ENCODE results near the gene MYG1. TPM values are rescaled to one million over a fixed set of nuclear protein-coding genes. Genes with fewer than 3 reads are reported as not detected.

The MYG1 gene
- polyA plus RNA-seq, 1 donor (not counting 4 experiments of a cell fraction or from before 2014, with no cell fraction given) = 27.2 TPM

GRCh38 chr12:53308276-53308675 lies 8.8 kb downstream of the MYG1 start:
- peaks cover 24 to 41% of the 10 kb centered on the region in 2 experiments for H3K36me3 ChIP-seq (ENCODE audit: control insufficient read depth in 2 of 2, extremely low read depth in 1 of 2, insufficient read depth in 2 of 2, low read length in 2 of 2)
- TF ChIP-seq EZH2 (IDR thresholded peaks at IDR 0.05; ENCODE audit: low read length) (no peak), CTCF (optimal IDR thresholded peaks at IDR 0.05 in 1 of 3, IDR thresholded peaks at IDR 0.05 in 1 of 3, conservative IDR thresholded peaks at IDR 0.05 in 1 of 3; ENCODE audit: extremely low read depth in 1 of 3, insufficient read depth in 2 of 3, low read length in 3 of 3) (no peak)

GRCh38 chr12:53313996-53314395 lies 14.5 kb downstream of the MYG1 start:
- dilution Hi-C loops (cut with MboI; ENCODE audit: extremely low pct_ligation_motif_present, low sequenced_read_pairs) = no loop called here
- H3K4me1 ChIP-seq (ENCODE audit: control insufficient read depth, extremely low read depth, insufficient read depth, low read length) = no peaks in the 10 kb centered on the region
- no peak overlapping the region for H3K27ac ChIP-seq (ENCODE audit: control insufficient read depth, insufficient read depth, low read length)
- peaks cover 17 to 19% of the 10 kb centered on the region in 2 experiments for H3K36me3 ChIP-seq (ENCODE audit: control insufficient read depth in 2 of 2, extremely low read depth in 1 of 2, insufficient read depth in 2 of 2, low read length in 2 of 2)
- H3K4me2 ChIP-seq (ENCODE audit: control insufficient read depth, extremely low read depth, insufficient read depth, low read depth, low read length) = no peak overlapping the region
- H3K9me1 ChIP-seq (ENCODE audit: control insufficient read depth, extremely low read depth, insufficient read depth, low read length) = no peaks in the 10 kb centered on the region
- no peak overlapping the region for H3K4me3 ChIP-seq (ENCODE audit: control insufficient read depth in 2 of 3, extremely low read depth in 1 of 3, insufficient read depth in 2 of 3, low read depth in 1 of 3, low read length in 3 of 3)
- H3K79me2 ChIP-seq (ENCODE audit: control insufficient read depth, insufficient read depth, low read length) = no peaks in the 10 kb centered on the region
- no peak overlapping the region for H2AFZ ChIP-seq (ENCODE audit: control insufficient read depth, low read length)
- H3K27me3 ChIP-seq (ENCODE audit: control insufficient read depth, extremely low read depth, insufficient read depth, low read length) = no peaks in the 10 kb centered on the region
- no peak for DNase-seq (ENCODE audit: low read depth, low spot score)
- no peak for FAIRE-seq
- H3K9me3 ChIP-seq (ENCODE audit: control insufficient read depth, low read depth, low read length) = no peaks in the 10 kb centered on the region
- no peaks in the 10 kb centered on the region for H4K20me1 ChIP-seq (ENCODE audit: control insufficient read depth, extremely low read depth, insufficient read depth, low read length)
- TF ChIP-seq EZH2 (IDR thresholded peaks at IDR 0.05; ENCODE audit: low read length) = no peak
- TF ChIP-seq CTCF (optimal IDR thresholded peaks at IDR 0.05 in 1 of 3, IDR thresholded peaks at IDR 0.05 in 1 of 3, conservative IDR thresholded peaks at IDR 0.05 in 1 of 3; ENCODE audit: extremely low read depth in 1 of 3, insufficient read depth in 2 of 3, low read length in 3 of 3) = no peak
- no peak overlapping the region for H3K9ac ChIP-seq (ENCODE audit: control insufficient read depth, extremely low read depth, insufficient read depth, low read length)

More at GRCh38 chr12:53308276-53308675, 8.8 kb downstream of the MYG1 start:
- FAIRE-seq = no peak
- dilution Hi-C loops (cut with MboI; ENCODE audit: extremely low pct_ligation_motif_present, low sequenced_read_pairs) = no loop called here
- H3K9me1 ChIP-seq (ENCODE audit: control insufficient read depth, extremely low read depth, insufficient read depth, low read length) = no peaks in the 10 kb centered on the region
- H3K4me1 ChIP-seq (ENCODE audit: control insufficient read depth, extremely low read depth, insufficient read depth, low read length) = no peaks in the 10 kb centered on the region
- no peak overlapping the region for H3K27ac ChIP-seq (ENCODE audit: control insufficient read depth, insufficient read depth, low read length)
- no peak overlapping the region for H2AFZ ChIP-seq (ENCODE audit: control insufficient read depth, low read length)
- no peak overlapping the region for H3K4me2 ChIP-seq (ENCODE audit: control insufficient read depth, extremely low read depth, insufficient read depth, low read depth, low read length)
- H3K9ac ChIP-seq (ENCODE audit: control insufficient read depth, extremely low read depth, insufficient read depth, low read length) = no peak overlapping the region
- no peaks in the 10 kb centered on the region for H3K9me3 ChIP-seq (ENCODE audit: control insufficient read depth, low read depth, low read length)
- DNase-seq (ENCODE audit: low read depth, low spot score) = no peak
- no peaks in the 10 kb centered on the region for H3K27me3 ChIP-seq (ENCODE audit: control insufficient read depth, extremely low read depth, insufficient read depth, low read length)
- no peaks in the 10 kb centered on the region for H3K79me2 ChIP-seq (ENCODE audit: control insufficient read depth, insufficient read depth, low read length)
- H3K4me3 ChIP-seq (ENCODE audit: control insufficient read depth in 2 of 3, extremely low read depth in 1 of 3, insufficient read depth in 2 of 3, low read depth in 1 of 3, low read length in 3 of 3) = no peak overlapping the region
- no peaks in the 10 kb centered on the region for H4K20me1 ChIP-seq (ENCODE audit: control insufficient read depth, extremely low read depth, insufficient read depth, low read length)

Data from keratinocyte (primary cell).